ENCODE measurements around the gene MPP3.

Gene MPP3

GRCh38 chr17:43831633-43832032 is 1.3 kb downstream of the MPP3 start:
- no peak for TF ChIP-seq CTCF (IDR thresholded peaks at IDR 0.05; ENCODE audit: low read depth, low read length)
- DNase-seq (ENCODE audit: extremely low read depth, low read depth): no peak

- DNase-seq (ENCODE audit: extremely low read depth, low read depth): no peak
- TF ChIP-seq CTCF (IDR thresholded peaks at IDR 0.05; ENCODE audit: low read depth, low read length): no peak
These were observed 2.3 kb downstream of the MPP3 start for GRCh38 chr17:43830510-43831140.

DNA sequence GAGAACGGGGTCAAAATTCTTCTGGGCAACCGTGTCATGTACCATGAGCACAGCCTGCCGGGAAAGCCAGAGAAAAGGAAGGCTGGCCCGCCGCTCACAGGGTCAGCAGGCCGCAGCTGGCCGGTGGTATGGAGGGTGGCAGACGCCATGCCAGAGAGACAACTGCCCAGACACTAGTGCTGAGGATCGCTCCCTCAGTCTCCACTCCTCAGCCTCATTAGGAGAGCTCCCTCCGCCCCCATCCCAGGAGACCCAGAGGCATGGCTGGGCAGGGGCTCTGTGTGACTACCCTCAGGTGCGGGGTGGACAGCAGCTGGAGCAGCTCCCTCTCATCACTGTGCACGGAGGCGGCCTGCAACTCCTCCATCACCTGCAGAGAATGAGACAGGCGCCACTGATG is 3.2 kb downstream of the MPP3 start:
- DNase-seq (ENCODE audit: extremely low read depth, low read depth): no peak
- TF ChIP-seq CTCF (IDR thresholded peaks at IDR 0.05; ENCODE audit: low read depth, low read length): no peak

DNA sequence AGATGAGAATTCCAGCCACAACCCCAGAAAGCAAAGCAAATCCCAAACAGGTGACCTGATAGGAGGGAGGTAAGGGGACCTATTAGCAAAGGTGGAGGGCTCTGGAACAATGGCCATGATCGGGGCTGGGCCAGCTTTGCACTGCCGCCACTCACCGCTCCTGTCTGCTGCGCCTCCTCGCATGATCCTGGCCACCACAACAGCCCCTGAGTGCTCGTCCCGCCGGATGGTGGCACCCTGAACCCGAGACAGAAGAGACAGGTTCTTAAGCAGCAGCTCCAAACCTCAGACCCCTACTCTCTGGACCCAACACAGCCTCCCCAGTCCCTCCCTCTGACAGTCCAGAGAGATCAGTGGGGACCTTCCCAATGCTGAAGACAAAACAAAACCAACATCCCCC is 5.3 kb downstream of the MPP3 start:
- DNase-seq (ENCODE audit: extremely low read depth, low read depth): no peak
- no peak for TF ChIP-seq CTCF (IDR thresholded peaks at IDR 0.05; ENCODE audit: low read depth, low read length)

- DNase-seq (ENCODE audit: extremely low read depth, low read depth): no peak
- no peak for TF ChIP-seq CTCF (IDR thresholded peaks at IDR 0.05; ENCODE audit: low read depth, low read length)
These were observed 6.7 kb downstream of the MPP3 start for GRCh38 chr17:43826206-43826605.

GRCh38 chr17:43825567-43825966 is 7.4 kb downstream of the MPP3 start:
- DNase-seq (ENCODE audit: extremely low read depth, low read depth): no peak
- TF ChIP-seq CTCF (IDR thresholded peaks at IDR 0.05; ENCODE audit: low read depth, low read length): no peak

- TF ChIP-seq CTCF (IDR thresholded peaks at IDR 0.05; ENCODE audit: low read depth, low read length): no peak
- no peak for DNase-seq (ENCODE audit: extremely low read depth, low read depth)
These were observed 9.4 kb downstream of the MPP3 start for GRCh38 chr17:43823350-43824084.

Data from AG09319 (cell line).